AG08396 (cell line): ENCODE measurements around the gene OR10H2.
"Not testable (repeated sequence)": the region's sequence is repeated elsewhere in the genome, so short reads cannot be mapped to it uniquely, and the experiment has no call there.

Source experiments
- DNase-seq: peaks from one replicate; pipeline ENCODE4 v3.0.0; 2012; ENCODE audit warnings: low spot score, mixed read lengths

Gene OR10H2

DNA sequence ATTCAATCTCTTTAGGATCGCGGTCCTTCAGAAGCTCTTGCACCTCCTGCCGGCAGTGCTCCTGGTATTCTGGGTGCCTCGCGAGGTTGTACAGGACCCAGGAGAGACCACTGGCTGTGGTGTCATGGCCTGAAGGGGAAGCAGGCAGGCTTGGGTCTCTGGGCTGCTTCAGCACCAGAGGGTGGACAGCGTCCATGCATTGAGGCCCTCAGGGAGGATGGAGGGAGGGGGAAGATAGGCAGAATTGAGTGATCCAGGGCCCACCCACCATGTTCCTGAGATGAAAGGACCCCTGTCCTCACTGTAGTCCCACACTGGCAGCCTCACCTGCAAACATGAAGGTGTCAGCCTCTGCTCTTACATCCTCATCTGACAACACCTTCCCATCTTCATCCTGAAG is 41.8 kb downstream of the OR10H2 start:
- no peak for DNase-seq

DNA sequence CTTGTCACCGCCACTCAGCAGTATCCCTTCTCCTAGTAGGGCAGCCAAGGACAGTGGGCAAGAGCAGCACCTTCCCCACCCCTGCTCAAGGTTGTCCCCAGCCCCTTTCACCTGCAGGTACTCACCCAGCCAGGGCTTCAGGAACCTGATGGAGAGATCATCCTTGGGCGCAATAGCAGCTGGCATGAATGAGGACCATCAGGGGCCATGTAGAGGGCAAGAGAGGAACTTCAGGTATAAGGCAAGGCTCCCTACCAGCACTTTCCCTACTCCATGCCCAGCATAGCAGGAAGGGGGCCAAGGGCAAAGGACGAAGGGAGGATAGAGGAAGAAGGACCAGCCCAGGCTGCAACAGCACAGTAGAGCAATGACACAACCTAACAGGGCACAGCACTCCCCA is 46.3 kb downstream of the OR10H2 start:
- not testable (repeated sequence) for DNase-seq

DNA sequence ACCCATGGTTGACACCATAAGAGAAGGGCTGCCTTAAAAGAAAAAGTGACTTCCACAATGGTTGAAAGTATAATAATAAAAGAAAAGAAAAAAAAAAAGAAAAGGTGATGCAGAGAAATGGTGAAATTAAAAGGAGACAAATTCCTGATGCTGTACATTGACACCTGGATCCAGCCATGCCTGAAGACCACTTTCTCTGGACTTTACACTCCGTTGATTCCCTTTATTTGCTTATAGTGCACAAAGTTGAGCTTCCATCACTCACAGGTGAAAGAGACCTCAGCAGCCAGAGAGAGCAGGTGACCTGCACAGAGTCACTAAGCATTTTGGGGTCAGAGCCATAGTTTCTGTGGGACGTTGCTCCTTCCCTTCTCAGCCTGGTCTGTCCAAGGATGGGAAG is 47.4 kb downstream of the OR10H2 start:
- DNase-seq, result no peak

DNA sequence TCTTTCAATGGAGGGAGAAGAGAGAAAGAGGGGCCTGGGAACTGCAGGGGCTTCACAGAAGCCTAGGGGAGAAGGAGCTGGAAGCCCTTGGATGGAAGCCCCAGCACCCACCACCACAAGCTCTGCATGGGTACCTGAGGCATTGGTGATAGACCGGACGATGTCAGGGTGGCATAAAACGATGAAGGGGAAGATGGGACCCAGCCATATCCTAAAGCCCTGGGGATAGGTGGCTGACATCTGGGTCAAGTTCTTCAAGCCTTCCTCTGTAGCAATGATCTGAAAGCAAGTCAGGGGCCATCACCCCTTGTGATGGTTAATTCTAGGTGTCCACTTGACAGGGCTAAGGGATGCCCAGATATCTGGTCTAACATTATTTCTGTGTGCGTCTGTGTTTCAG is 48.4 kb downstream of the OR10H2 start:
- no peak for DNase-seq

DNA sequence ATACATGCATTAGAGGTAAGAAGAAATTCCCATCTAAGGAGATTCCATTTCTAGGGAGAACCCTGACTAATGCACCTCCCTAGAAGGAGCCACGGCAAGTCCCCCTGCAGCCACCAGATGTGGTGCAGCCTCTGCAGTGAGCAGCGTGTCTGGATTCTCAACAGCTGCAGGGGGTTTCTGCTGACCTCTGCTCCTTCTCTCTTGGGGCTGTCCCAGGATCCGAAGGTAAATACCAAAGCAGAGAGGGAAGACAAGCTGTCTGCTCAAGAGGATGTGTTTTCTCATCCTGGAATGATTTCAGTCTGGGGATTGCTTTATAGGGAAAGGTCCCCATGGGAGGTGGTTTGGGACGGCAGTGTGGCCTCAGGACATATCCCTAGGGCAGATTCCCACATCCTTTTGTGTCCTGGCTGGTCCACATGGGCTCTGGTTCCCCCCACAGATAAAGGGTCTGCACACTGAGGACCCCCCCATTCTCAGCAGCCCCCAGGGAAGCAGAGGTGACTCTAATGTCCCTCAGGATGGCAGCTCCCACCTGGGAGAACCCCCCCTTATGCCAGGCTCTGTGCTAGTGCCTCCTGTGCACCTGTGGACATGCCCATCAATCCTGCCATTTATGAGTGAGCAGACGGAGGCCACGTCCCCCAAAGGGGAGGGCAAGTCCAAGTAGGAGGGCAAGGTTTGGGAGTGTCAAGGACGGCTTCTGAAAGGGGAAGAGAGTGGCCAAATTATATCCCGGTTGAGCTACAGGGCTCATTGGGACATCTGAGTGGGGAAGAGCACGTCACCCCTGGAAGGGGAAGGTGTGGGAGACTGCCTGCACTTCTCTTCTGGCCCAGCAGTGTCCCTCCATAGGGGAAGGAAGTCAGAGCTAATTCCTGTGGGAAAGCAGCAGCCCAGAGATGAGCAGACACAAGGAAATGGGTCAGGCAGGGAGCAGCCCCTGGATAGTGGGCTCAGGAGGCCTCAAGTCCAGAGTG is 49.5 kb downstream of the OR10H2 start:
- DNase-seq, result no peak
